AG10803 (cell line): ENCODE data around the gene CISD3.

ENCODE experiments used
- DNase-seq: peaks from one replicate; pipeline ENCODE4 v3.0.0; 2010; ENCODE audit warnings: low read depth
- H3K4me3 ChIP-seq: 2 replicates; pipeline ENCODE4 v1.5.1; 2011; ENCODE audit warnings: mild to moderate bottlenecking, low read length, control low read depth
- CTCF ChIP-seq: conservative IDR thresholded peaks from 2 replicates; pipeline ENCODE4 v1.5.1; 2011; ENCODE audit warnings: mild to moderate bottlenecking, low read length, control low read depth, inconsistent platforms

CISD3 gene

GRCh38 chr17:38761612-38762011, 31.5 kb downstream of the CISD3 start:
- peak; percentile 32 for TF ChIP-seq CTCF
- no peak overlapping the region for H3K4me3 ChIP-seq
- DNase-seq: peak; percentile 22

GRCh38 chr17:38762231-38762630, 32.1 kb downstream of the CISD3 start:
- TF ChIP-seq CTCF: no peak
- no peak overlapping the region for H3K4me3 ChIP-seq
- no peak for DNase-seq

GRCh38 chr17:38766341-38766740, 36.2 kb downstream of the CISD3 start:
- TF ChIP-seq CTCF: no peak
- no peak overlapping the region for H3K4me3 ChIP-seq
- no peak for DNase-seq

GRCh38 chr17:38768417-38768816, 38.3 kb downstream of the CISD3 start:
- no peak for DNase-seq
- no peak for TF ChIP-seq CTCF
- H3K4me3 ChIP-seq: no peak overlapping the region

GRCh38 chr17:38773258-38773657, 43.1 kb downstream of the CISD3 start:
- H3K4me3 ChIP-seq: no peak overlapping the region
- TF ChIP-seq CTCF: no peak
- no peak for DNase-seq

GRCh38 chr17:38777641-38778250, 47.6 kb downstream of the CISD3 start:
- DNase-seq: no peak
- TF ChIP-seq CTCF: no peak

GRCh38 chr17:38779965-38780752, 50.0 kb downstream of the CISD3 start:
- H3K4me3 ChIP-seq: no peak overlapping the region
- no peak for TF ChIP-seq CTCF
- no peak for DNase-seq

More at GRCh38 chr17:38777641-38778250, 47.6 kb downstream of the CISD3 start:
- H3K4me3 ChIP-seq: no peak overlapping the region
